ENCODE measurements around the gene TSHZ1. TPM values are rescaled to one million over a fixed set of nuclear protein-coding genes. Genes with fewer than 3 reads are reported as not detected.

TSHZ1 gene
- total RNA-seq, 2 donors from 2014 or later, result 1.1 to 1.7 TPM

- no peak for TF ChIP-seq CTCF (conservative IDR thresholded peaks at IDR 0.05)
- Mint-ChIP-seq H3K4me1 (peaks cover 11% of the 10 kb centered on the region), H3K27ac (no peak overlapping the region), H3K27me3 (ENCODE audit: insufficient read depth) (no peaks in the 10 kb centered on the region), H3K36me3 (ENCODE audit: low read depth) (no peaks in the 10 kb centered on the region), H3K9me3 (no peaks in the 10 kb centered on the region), H3K4me3 (no peak overlapping the region)
- H3K9me3 ChIP-seq (ENCODE audit: control insufficient read depth, low read length), result no peaks in the 10 kb centered on the region
- H3K4me3 ChIP-seq (ENCODE audit: low read length), result no peak overlapping the region
- no peaks in the 10 kb centered on the region for H3K4me1 ChIP-seq (ENCODE audit: control insufficient read depth, insufficient read depth, low read length)
- H3K9ac ChIP-seq (ENCODE audit: extremely low read depth, low read length, poor library complexity, severe bottlenecking), result no peak overlapping the region
- no peaks in the 10 kb centered on the region for H3K27me3 ChIP-seq (ENCODE audit: control insufficient read depth, insufficient read depth, low read length, poor library complexity, severe bottlenecking)
- DNase-seq, result no peak
- WGBS, 2 experiments (ENCODE audit: insufficient coverage in 1 of 2, insufficient read length in 1 of 2), result 96 to 98% methylated on average over 6 to 9 of the region's 9 CpGs
- no peak overlapping the region for H3K27ac ChIP-seq (ENCODE audit: low read depth, low read length)
- H3K36me3 ChIP-seq (ENCODE audit: control insufficient read depth, insufficient read depth, low read length), result no peaks in the 10 kb centered on the region
Observed at GRCh38 chr18:75290737-75291358, 80.3 kb downstream of the TSHZ1 start.

GRCh38 chr18:75291460-75291859 is 80.9 kb downstream of the TSHZ1 start:
- Mint-ChIP-seq H3K4me1 (peaks cover 11% of the 10 kb centered on the region), H3K36me3 (ENCODE audit: low read depth) (no peaks in the 10 kb centered on the region), H3K27ac (no peak overlapping the region), H3K27me3 (ENCODE audit: insufficient read depth) (no peaks in the 10 kb centered on the region), H3K9me3 (no peaks in the 10 kb centered on the region), H3K4me3 (no peak overlapping the region)
- H3K27me3 ChIP-seq (ENCODE audit: control insufficient read depth, insufficient read depth, low read length, poor library complexity, severe bottlenecking), result no peaks in the 10 kb centered on the region
- WGBS, 2 experiments (ENCODE audit: insufficient coverage in 1 of 2, insufficient read length in 1 of 2), result 92 to 100% methylated on average over 4 to 9 of the region's 9 CpGs
- no peaks in the 10 kb centered on the region for H3K4me1 ChIP-seq (ENCODE audit: control insufficient read depth, insufficient read depth, low read length)
- H3K36me3 ChIP-seq (ENCODE audit: control insufficient read depth, insufficient read depth, low read length), result no peaks in the 10 kb centered on the region
- no peaks in the 10 kb centered on the region for H3K9me3 ChIP-seq (ENCODE audit: control insufficient read depth, low read length)
- no peak overlapping the region for H3K27ac ChIP-seq (ENCODE audit: low read depth, low read length)
- no peak overlapping the region for H3K9ac ChIP-seq (ENCODE audit: extremely low read depth, low read length, poor library complexity, severe bottlenecking)
- H3K4me3 ChIP-seq (ENCODE audit: low read length), result no peak overlapping the region
- no peak for TF ChIP-seq CTCF (conservative IDR thresholded peaks at IDR 0.05)
- no peak for DNase-seq

DNA sequence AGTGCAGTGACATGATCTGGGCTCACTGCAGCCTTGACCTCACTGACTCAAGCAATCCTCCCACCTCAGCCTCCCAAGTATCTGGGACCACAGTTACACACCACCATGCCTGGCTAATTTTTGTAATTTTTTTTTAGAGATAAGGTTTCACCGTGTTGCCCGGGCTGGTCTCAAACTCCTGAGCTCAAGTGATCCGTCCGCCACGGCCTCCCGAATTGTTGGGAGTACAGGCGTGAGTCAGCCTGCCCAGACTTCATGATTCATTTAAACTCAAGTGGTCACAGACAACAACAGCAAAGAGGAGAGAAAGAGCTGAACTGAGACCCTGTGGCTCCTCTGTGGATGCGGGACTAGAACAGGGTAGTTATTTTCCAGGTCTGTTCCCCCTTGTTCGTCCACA is 83.0 kb downstream of the TSHZ1 start:
- WGBS, 2 experiments (ENCODE audit: insufficient coverage in 1 of 2, insufficient read length in 1 of 2), result 85 to 94% methylated on average over 8 to 9 of the region's 9 CpGs

More for the DNA sequence above, 83.0 kb downstream of the TSHZ1 start:
- Histone ChIP-seq H3K27ac (ENCODE audit: low read depth, low read length) (no peak overlapping the region), H3K9ac (ENCODE audit: extremely low read depth, low read length, poor library complexity, severe bottlenecking) (no peak overlapping the region), H3K4me3 (ENCODE audit: low read length) (no peak overlapping the region), H3K27me3 (ENCODE audit: control insufficient read depth, insufficient read depth, low read length, poor library complexity, severe bottlenecking) (no peaks in the 10 kb centered on the region), H3K4me1 (ENCODE audit: control insufficient read depth, insufficient read depth, low read length) (no peaks in the 10 kb centered on the region), H3K36me3 (ENCODE audit: control insufficient read depth, insufficient read depth, low read length) (no peaks in the 10 kb centered on the region), H3K9me3 (ENCODE audit: control insufficient read depth, low read length) (no peaks in the 10 kb centered on the region)
- Mint-ChIP-seq H3K36me3 (ENCODE audit: low read depth) (no peaks in the 10 kb centered on the region), H3K9me3 (no peaks in the 10 kb centered on the region), H3K4me3 (no peak overlapping the region), H3K27me3 (ENCODE audit: insufficient read depth) (no peaks in the 10 kb centered on the region), H3K27ac (no peak overlapping the region), H3K4me1 (peaks cover 11% of the 10 kb centered on the region)
- no peak for TF ChIP-seq CTCF (conservative IDR thresholded peaks at IDR 0.05)
- no peak for DNase-seq
